Measurements from ENCODE around the gene NPPA. TPM values are rescaled to one million over a fixed set of nuclear protein-coding genes. Genes with fewer than 3 reads are reported as not detected.

NPPA gene
- total and polyA plus RNA-seq, 9 of the 15 experiments (the other 6 are each of a cell fraction or from before 2014, with no cell fraction given): not detected

DNA sequence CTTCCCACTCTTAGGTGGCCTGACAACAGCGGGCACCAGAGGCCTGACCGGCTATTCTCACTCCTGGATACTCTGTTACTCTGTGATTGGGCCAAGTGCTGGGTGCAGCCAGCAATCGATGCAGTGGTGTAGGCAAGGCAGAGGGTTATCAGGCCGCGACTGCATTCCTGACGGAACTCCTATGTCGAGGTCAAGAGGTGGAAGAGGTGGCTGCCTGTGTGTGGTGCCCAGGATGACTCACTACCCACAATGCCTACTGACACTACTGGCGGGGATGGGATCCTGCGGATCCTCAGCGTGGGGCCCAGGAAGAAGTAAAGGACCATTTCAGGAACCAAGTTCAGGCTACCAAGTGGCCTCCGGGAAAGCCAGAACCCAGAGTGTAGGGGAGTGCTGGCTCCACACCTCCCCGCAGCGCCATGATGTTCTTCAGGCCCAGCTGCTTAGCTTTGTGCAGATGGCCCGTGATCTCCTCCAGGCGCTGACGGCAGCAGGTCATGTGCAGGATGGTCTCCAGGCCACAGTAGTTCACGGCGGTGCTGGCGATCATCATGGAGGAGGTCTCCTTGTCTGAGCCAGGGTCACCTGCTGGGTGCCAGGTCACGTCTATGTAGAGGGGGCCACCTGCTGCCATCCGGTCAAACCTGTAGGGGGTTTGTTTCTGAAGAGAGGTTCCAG, 46.7 kb downstream of the NPPA start (continued):
- TF ChIP-seq, protein P1, sequence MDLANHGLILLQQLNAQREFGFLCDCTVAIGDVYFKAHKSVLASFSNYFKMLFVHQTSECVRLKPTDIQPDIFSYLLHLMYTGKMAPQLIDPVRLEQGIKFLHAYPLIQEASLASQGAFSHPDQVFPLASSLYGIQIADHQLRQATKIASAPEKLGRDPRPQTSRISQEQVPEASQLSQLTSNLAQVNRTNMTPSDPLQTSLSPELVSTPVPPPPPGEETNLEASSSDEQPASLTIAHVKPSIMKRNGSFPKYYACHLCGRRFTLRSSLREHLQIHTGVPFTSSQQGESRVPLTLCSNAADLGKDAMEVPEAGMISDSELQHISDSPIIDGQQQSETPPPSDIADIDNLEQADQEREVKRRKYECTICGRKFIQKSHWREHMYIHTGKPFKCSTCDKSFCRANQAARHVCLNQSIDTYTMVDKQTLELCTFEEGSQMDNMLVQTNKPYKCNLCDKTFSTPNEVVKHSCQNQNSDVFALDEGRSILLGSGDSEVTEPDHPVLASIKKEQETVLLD (IDR thresholded peaks at IDR 0.05): no peak; the same call in 1 of the 2 replicates
- TF ChIP-seq ZZZ3 (IDR thresholded peaks at IDR 0.05) (no peak), BRD9 (IDR thresholded peaks at IDR 0.05; ENCODE audit: low read depth, partially characterized antibody) (no peak), CREBBP (IDR thresholded peaks at IDR 0.05; ENCODE audit: low read depth, low read length) (no peak), RBM39 (optimal IDR thresholded peaks at IDR 0.05; ENCODE audit: low read depth, low read length) (no peak), CBX1 (IDR thresholded peaks at IDR 0.05; ENCODE audit: low read depth) (no peak), CBFA2T2 (conservative IDR thresholded peaks at IDR 0.05) (no peak), ETV6 (IDR thresholded peaks at IDR 0.05; ENCODE audit: borderline replicate concordance in 1 of 2, low read depth in 2 of 2, low read length in 1 of 2) (no peak), ETV6 (CRISPR knock-in tag; IDR thresholded peaks at IDR 0.05; ENCODE audit: borderline replicate concordance) (no peak), ZNF75A (CRISPR knock-in tag; IDR thresholded peaks at IDR 0.05) (no peak), BCOR (IDR thresholded peaks at IDR 0.05) (no peak), SMAD4 (CRISPR knock-in tag; conservative IDR thresholded peaks at IDR 0.05) (peak; percentile 86), MYC (IDR thresholded peaks at IDR 0.05; ENCODE audit: low read depth, low read length) (peak; percentile 22), MYC (CRISPR knock-in tag; IDR thresholded peaks at IDR 0.05; ENCODE audit: borderline replicate concordance, low read depth) (peak; percentile 15; the same call in 1 of the 2 replicates), MTA2 (IDR thresholded peaks at IDR 0.05; ENCODE audit: low read depth) (no peak), SMAD1 (IDR thresholded peaks at IDR 0.05; ENCODE audit: low read depth, low read length, partially characterized antibody) (no peak), KAT7 (CRISPR knock-in tag; IDR thresholded peaks at IDR 0.05; ENCODE audit: borderline replicate concordance) (no peak)
- TF ChIP-seq, protein P2, sequence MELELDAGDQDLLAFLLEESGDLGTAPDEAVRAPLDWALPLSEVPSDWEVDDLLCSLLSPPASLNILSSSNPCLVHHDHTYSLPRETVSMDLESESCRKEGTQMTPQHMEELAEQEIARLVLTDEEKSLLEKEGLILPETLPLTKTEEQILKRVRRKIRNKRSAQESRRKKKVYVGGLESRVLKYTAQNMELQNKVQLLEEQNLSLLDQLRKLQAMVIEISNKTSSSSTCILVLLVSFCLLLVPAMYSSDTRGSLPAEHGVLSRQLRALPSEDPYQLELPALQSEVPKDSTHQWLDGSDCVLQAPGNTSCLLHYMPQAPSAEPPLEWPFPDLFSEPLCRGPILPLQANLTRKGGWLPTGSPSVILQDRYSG (tag; conservative IDR thresholded peaks at IDR 0.05; ENCODE audit: low read depth): peak; percentile 35; the same call in 1 of the 2 replicates
- TF ChIP-seq, protein P3, sequence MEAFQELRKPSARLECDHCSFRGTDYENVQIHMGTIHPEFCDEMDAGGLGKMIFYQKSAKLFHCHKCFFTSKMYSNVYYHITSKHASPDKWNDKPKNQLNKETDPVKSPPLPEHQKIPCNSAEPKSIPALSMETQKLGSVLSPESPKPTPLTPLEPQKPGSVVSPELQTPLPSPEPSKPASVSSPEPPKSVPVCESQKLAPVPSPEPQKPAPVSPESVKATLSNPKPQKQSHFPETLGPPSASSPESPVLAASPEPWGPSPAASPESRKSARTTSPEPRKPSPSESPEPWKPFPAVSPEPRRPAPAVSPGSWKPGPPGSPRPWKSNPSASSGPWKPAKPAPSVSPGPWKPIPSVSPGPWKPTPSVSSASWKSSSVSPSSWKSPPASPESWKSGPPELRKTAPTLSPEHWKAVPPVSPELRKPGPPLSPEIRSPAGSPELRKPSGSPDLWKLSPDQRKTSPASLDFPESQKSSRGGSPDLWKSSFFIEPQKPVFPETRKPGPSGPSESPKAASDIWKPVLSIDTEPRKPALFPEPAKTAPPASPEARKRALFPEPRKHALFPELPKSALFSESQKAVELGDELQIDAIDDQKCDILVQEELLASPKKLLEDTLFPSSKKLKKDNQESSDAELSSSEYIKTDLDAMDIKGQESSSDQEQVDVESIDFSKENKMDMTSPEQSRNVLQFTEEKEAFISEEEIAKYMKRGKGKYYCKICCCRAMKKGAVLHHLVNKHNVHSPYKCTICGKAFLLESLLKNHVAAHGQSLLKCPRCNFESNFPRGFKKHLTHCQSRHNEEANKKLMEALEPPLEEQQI (IDR thresholded peaks at IDR 0.05): no peak
- TF ChIP-seq, protein P4, sequence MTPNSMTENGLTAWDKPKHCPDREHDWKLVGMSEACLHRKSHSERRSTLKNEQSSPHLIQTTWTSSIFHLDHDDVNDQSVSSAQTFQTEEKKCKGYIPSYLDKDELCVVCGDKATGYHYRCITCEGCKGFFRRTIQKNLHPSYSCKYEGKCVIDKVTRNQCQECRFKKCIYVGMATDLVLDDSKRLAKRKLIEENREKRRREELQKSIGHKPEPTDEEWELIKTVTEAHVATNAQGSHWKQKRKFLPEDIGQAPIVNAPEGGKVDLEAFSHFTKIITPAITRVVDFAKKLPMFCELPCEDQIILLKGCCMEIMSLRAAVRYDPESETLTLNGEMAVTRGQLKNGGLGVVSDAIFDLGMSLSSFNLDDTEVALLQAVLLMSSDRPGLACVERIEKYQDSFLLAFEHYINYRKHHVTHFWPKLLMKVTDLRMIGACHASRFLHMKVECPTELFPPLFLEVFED (CRISPR knock-in tag; conservative IDR thresholded peaks at IDR 0.05): no peak
- TF ChIP-seq, protein P5, sequence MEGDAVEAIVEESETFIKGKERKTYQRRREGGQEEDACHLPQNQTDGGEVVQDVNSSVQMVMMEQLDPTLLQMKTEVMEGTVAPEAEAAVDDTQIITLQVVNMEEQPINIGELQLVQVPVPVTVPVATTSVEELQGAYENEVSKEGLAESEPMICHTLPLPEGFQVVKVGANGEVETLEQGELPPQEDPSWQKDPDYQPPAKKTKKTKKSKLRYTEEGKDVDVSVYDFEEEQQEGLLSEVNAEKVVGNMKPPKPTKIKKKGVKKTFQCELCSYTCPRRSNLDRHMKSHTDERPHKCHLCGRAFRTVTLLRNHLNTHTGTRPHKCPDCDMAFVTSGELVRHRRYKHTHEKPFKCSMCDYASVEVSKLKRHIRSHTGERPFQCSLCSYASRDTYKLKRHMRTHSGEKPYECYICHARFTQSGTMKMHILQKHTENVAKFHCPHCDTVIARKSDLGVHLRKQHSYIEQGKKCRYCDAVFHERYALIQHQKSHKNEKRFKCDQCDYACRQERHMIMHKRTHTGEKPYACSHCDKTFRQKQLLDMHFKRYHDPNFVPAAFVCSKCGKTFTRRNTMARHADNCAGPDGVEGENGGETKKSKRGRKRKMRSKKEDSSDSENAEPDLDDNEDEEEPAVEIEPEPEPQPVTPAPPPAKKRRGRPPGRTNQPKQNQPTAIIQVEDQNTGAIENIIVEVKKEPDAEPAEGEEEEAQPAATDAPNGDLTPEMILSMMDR (IDR thresholded peaks at IDR 0.05 in 2 of 3, conservative IDR thresholded peaks at IDR 0.05 in 1 of 3; ENCODE audit: insufficient read depth in 2 of 3, low read depth in 1 of 3, low read length in 3 of 3): peak in 1 of 3 experiments; percentile 21; a peak in 1 of 6 replicates

Data from K562 (cell line).